ENCODE measurements around the gene MEGF8.

MEGF8 gene

GRCh38 chr19:42313096-42313839 lies 12.2 kb upstream of the MEGF8 start, which contains the start of gene TMEM145:
Gene TMEM145 (plus strand): TSS chr19:42313309. CDS start chr19:42313377, 68 bp downstream.
- Mint-ChIP-seq H3K4me1 (ENCODE audit: low read depth) (peaks cover 19% of the 10 kb centered on the region), H3K27me3 (peaks cover 13% of the 10 kb centered on the region), H3K36me3 (no peaks in the 10 kb centered on the region), H3K4me3 (peak within 1 kb of the TSS; percentile 80), H3K27ac (no peak within 1 kb of the TSS), H3K9me3 (ENCODE audit: low read depth) (no peaks in the 10 kb centered on the region)

DNA sequence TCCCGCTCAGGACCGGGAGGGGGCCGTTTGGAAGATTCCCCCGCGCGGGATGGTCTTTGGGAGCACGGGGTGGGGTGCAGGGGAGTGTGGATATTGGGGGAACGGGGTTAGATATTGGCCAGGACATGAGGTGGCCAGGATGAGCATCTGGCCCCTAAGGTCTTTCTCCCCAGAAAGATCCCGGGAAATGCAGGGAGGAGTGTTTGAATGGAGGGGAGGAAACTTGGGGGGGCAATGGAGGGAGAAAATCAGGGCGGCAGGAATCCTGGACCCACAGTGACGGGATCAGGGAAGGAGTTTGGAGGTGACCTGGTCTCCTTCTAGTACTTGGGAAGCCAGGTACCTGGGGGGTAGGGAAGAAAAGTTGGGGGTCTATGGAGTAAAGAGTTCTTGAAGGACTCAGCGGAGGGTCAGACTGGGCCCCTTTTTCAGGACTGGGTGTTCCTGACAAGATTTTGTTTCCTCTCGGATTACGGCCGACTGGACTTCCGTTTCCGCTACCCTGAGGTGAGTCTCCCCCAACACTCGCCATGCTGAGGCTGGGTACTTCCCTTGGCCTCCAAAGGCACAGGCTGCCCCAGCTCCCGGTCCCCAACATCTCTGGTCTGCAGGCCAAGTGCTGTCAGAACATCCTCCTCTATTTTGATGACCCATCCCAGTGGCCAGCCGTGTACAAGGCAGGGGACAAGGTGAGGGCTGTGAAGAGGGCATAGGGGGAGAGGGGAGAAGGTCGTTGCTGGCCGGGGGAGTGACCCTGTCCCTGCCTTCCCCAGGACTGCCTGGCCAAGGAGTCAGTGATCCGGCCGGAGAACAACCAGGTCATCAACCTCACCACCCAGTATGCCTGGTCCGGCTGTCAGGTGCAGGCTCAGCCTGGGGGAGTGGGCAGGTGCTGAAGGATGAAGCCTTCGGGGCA lies 11.3 kb upstream of the MEGF8 start:
- no peaks in the 10 kb centered on the region for H3K9me3 Mint-ChIP-seq (ENCODE audit: low read depth)
- peaks cover 13% of the 10 kb centered on the region for H3K27me3 Mint-ChIP-seq
- H3K4me1 Mint-ChIP-seq (ENCODE audit: low read depth), result peaks cover 19% of the 10 kb centered on the region
- H3K4me3 Mint-ChIP-seq, result peak overlapping the region; percentile 56
- H3K36me3 Mint-ChIP-seq, result no peaks in the 10 kb centered on the region
- H3K27ac Mint-ChIP-seq, result no peak overlapping the region

- H3K27me3 Mint-ChIP-seq, result peaks cover 13% of the 10 kb centered on the region
- H3K27ac Mint-ChIP-seq, result no peak overlapping the region
- peak overlapping the region; percentile 51 for H3K4me3 Mint-ChIP-seq
- peaks cover 19% of the 10 kb centered on the region for H3K4me1 Mint-ChIP-seq (ENCODE audit: low read depth)
- no peaks in the 10 kb centered on the region for H3K36me3 Mint-ChIP-seq
- H3K9me3 Mint-ChIP-seq (ENCODE audit: low read depth), result no peaks in the 10 kb centered on the region
Observed at GRCh38 chr19:42315024-42315423, 10.4 kb upstream of the MEGF8 start.

DNA sequence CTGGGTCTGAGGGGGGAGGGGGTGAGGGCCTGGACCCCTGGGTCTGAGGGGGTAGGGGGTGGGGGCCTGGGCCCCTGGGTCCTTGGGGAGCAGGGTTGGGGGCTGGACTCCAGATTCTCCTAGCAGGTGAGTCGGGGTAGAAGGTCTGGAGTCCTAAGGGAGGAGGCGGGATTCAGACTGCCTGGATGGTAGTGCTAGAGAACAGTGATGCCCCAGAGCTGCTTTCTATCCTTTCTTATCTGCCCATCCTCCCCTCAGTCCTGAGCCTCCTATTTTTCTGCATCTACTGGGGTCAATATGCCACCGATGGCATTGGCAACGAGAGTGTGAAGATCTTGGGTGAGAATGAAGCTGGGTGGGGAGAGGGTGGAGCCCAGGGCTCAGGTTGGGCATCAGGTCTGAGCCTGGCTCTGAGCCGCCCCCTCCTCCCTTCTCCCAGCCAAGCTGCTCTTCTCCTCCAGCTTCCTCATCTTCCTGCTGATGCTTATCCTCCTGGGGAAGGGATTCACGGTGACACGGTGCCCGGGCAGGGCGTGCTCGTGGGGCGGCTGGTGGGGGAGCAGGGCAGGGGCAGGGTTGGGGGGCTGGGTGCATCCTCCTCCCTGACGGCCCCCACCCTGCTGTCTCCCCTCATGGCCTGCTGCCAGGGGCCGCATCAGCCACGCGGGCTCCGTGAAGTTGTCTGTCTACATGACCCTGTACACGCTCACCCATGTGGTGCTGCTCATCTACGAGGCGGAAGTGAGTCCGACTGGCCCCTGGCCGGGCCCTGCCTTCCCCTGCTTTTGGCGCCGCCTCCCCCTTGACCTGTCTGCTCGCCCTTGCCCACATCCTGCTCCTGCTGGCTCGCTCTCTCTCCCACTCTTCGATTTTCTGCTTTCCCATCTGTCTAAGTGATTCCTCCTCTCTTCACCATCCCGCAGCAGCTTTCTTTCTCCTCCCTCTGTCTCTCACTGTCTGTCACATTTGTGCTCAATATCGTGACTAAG lies 8.9 kb upstream of the MEGF8 start:
- Mint-ChIP-seq H3K9me3 (ENCODE audit: low read depth) (no peaks in the 10 kb centered on the region), H3K4me3 (peak overlapping the region; percentile 8), H3K36me3 (no peaks in the 10 kb centered on the region), H3K4me1 (ENCODE audit: low read depth) (peaks cover 19% of the 10 kb centered on the region), H3K27me3 (peaks cover 9% of the 10 kb centered on the region), H3K27ac (no peak overlapping the region)

GRCh38 chr19:42317535-42317934 lies 7.9 kb upstream of the MEGF8 start:
- Mint-ChIP-seq H3K9me3 (ENCODE audit: low read depth) (no peaks in the 10 kb centered on the region), H3K36me3 (no peaks in the 10 kb centered on the region), H3K27ac (no peak overlapping the region), H3K4me1 (ENCODE audit: low read depth) (peaks cover 15% of the 10 kb centered on the region), H3K4me3 (no peak overlapping the region), H3K27me3 (peaks cover 5% of the 10 kb centered on the region)

DNA sequence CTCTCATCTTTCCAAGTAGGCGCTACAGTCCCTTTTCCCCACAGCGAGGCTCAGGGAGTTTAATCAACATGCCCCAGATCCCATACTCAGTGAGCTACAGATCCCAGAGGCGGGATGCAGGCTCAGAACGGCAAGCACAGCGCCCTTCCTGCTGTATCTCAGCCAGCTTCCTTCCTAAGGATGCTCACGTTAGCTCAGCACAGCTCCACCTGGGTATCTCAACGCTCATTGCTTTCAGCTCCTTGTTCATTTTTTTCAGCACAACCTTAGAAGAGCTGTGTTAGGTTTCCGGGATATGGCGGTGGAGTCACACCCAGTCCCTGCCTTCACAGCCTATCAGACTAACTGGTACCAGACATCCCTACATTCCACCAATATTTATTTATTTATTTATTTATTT lies 3.1 kb upstream of the MEGF8 start:
- Mint-ChIP-seq H3K9me3 (ENCODE audit: low read depth) (no peaks in the 10 kb centered on the region), H3K27ac (no peak overlapping the region), H3K4me3 (no peak overlapping the region), H3K4me1 (ENCODE audit: low read depth) (peaks cover 18% of the 10 kb centered on the region), H3K36me3 (no peaks in the 10 kb centered on the region), H3K27me3 (peaks cover 6% of the 10 kb centered on the region)

GRCh38 chr19:42323473-42323851 lies 2.0 kb upstream of the MEGF8 start:
- H3K27me3 Mint-ChIP-seq, result peaks cover 6% of the 10 kb centered on the region
- H3K9me3 Mint-ChIP-seq (ENCODE audit: low read depth), result no peaks in the 10 kb centered on the region
- H3K27ac Mint-ChIP-seq, result no peak overlapping the region
- peaks cover 22% of the 10 kb centered on the region for H3K4me1 Mint-ChIP-seq (ENCODE audit: low read depth)
- peak overlapping the region; percentile 49 for H3K4me3 Mint-ChIP-seq
- H3K36me3 Mint-ChIP-seq, result no peaks in the 10 kb centered on the region

DNA sequence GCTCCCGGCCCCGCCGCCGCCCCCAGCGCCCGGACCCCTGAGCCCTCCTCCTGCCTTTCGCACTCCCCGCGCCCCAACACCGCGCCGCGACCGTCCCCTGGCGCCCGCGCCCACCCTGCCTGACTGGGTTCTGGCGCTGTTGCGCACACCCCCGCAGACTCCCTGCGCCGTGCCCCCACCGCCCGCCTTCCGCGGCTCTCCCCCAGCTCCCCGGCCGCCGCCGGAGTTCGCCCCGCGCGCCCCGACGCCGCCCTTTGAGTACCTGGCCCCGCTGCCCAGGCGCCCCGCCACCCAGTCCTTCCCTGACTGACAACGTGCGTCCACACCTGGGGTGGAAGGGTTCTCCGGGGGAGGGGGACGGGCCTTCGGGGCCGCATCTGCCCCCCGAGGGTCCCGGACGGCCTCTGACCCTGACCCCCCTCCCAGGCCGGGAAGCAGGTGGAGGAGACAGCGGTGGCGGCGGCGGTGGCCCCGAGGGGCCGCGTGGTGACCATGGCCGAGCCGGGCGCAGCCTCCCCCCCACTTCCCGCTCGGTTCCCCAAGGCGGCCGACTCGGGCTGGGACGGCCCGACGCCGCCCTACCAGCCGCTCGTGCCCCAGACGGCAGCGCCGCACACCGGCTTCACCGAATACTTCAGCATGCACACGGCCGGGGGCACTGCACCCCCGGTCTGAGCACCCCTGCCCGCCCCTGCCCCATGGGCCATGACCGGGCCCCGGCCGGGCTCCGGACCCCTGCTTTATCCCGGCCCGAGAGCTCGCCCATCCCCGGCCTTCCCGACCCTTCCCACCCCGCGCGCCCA lies 1.4 kb upstream of the MEGF8 start:
- Mint-ChIP-seq H3K4me1 (ENCODE audit: low read depth) (peaks cover 22% of the 10 kb centered on the region), H3K36me3 (no peaks in the 10 kb centered on the region), H3K9me3 (ENCODE audit: low read depth) (no peaks in the 10 kb centered on the region), H3K27me3 (peaks cover 6% of the 10 kb centered on the region), H3K4me3 (no peak overlapping the region), H3K27ac (no peak overlapping the region)

GRCh38 chr19:42324655-42325307 lies 654 bp upstream of the MEGF8 start:
- H3K9me3 Mint-ChIP-seq (ENCODE audit: low read depth), result no peaks in the 10 kb centered on the region
- H3K4me1 Mint-ChIP-seq (ENCODE audit: low read depth), result peaks cover 22% of the 10 kb centered on the region
- peaks cover 6% of the 10 kb centered on the region for H3K27me3 Mint-ChIP-seq
- no peaks in the 10 kb centered on the region for H3K36me3 Mint-ChIP-seq
- peak overlapping the region; percentile 72 for H3K27ac Mint-ChIP-seq
- peak overlapping the region; percentile 90 for H3K4me3 Mint-ChIP-seq

DNA sequence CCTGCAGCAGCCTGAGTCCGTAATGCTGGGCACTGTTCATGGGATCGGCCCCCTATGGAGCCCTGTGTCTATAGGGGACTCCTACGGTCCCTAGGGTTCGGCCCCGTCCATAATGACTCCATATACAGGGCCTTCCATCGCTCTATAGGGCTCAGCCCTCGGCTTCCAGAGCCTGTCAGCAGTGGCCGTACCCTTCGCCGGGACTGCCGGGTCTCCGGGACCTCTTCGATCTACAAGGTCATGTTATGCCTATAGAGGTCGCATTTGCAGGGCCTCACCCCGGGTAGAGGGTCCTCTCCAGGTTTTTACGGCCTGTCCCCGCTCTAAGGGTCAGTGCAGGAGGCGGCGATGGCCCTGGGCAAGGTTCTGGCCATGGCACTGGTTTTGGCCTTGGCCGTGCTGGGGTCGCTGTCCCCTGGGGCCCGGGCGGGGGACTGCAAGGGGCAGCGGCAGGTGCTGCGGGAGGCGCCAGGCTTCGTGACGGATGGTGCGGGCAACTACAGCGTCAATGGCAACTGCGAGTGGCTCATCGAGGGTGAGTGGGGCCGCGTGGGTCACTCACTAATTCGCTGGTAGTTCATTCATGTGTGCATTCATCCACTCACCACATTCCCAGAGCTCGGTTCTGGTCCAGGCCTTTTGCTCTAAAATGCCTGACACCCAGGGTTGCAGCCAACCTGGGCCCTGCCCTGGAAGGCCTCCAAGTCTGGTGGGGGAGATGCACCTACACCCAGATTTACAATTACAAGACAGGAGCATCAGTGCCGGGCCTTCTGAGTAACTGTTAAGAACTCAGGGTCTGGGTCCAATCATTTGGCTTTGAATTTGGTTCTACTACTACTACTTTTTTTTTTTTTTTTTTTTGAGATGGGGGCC lies 699 bp downstream of the MEGF8 start:
- Mint-ChIP-seq H3K9me3 (ENCODE audit: low read depth) (no peaks in the 10 kb centered on the region), H3K4me3 (peak overlapping the region; percentile 90), H3K27ac (peak overlapping the region; percentile 46), H3K36me3 (no peaks in the 10 kb centered on the region), H3K4me1 (ENCODE audit: low read depth) (peaks cover 22% of the 10 kb centered on the region), H3K27me3 (peaks cover 6% of the 10 kb centered on the region)

GRCh38 chr19:42326969-42327368 lies 1.5 kb downstream of the MEGF8 start:
- H3K36me3 Mint-ChIP-seq, result no peaks in the 10 kb centered on the region
- no peak overlapping the region for H3K27ac Mint-ChIP-seq
- peaks cover 22% of the 10 kb centered on the region for H3K4me1 Mint-ChIP-seq (ENCODE audit: low read depth)
- H3K4me3 Mint-ChIP-seq, result peak overlapping the region; percentile 90
- no peaks in the 10 kb centered on the region for H3K9me3 Mint-ChIP-seq (ENCODE audit: low read depth)
- H3K27me3 Mint-ChIP-seq, result peaks cover 6% of the 10 kb centered on the region

DNA sequence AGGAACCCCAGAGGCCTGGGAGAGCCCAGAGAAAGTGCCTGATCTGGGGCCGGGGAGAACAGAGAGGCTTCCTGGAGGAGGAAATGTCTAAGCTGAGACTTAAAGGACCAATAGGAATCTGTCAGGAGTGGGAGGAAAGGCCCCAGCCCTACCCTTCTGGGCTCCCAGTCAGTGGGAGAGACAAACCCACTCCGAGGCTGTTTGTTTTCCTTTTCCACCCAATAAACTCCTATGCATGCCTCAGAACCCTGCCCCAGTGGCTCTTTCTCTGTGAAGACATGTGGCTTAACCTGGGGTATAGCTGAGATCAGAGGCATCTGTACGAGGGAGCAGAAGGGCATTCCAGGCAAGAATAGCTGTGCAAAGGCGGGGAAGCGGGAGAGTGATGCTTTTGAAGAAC lies 1.9 kb downstream of the MEGF8 start:
- no peaks in the 10 kb centered on the region for H3K9me3 Mint-ChIP-seq (ENCODE audit: low read depth)
- peak overlapping the region; percentile 90 for H3K4me3 Mint-ChIP-seq
- no peaks in the 10 kb centered on the region for H3K36me3 Mint-ChIP-seq
- no peak overlapping the region for H3K27ac Mint-ChIP-seq
- H3K4me1 Mint-ChIP-seq (ENCODE audit: low read depth), result peaks cover 22% of the 10 kb centered on the region
- peaks cover 6% of the 10 kb centered on the region for H3K27me3 Mint-ChIP-seq

GRCh38 chr19:42328106-42328505 lies 2.7 kb downstream of the MEGF8 start:
- Mint-ChIP-seq H3K36me3 (no peaks in the 10 kb centered on the region), H3K4me1 (ENCODE audit: low read depth) (peaks cover 22% of the 10 kb centered on the region), H3K9me3 (ENCODE audit: low read depth) (no peaks in the 10 kb centered on the region), H3K27ac (no peak overlapping the region), H3K27me3 (peaks cover 6% of the 10 kb centered on the region), H3K4me3 (no peak overlapping the region)
